Dendritic cell treated with granulocyte-macrophage colony-stimulating factor and Interleukin-4, amounts not matched to agents 40 ng/mL and 50 ng/mL, for 4 days (primary cell): ENCODE data around the gene KMO.

Experiments used
- H3K27ac Mint-ChIP-seq: one replicate; pipeline ENCODE4 v1.8.0; 2022; ENCODE audit warnings: mild to moderate bottlenecking, mixed read lengths
- H3K27me3 Mint-ChIP-seq: one replicate; pipeline ENCODE4 v1.8.0; 2022; ENCODE audit warnings: mild to moderate bottlenecking, mixed read lengths
- H3K36me3 Mint-ChIP-seq: one replicate; pipeline ENCODE4 v1.8.0; 2022; ENCODE audit warnings: low read depth, mixed read lengths
- H3K4me1 Mint-ChIP-seq: one replicate; pipeline ENCODE4 v1.8.0; 2022; ENCODE audit warnings: low read depth, mixed read lengths
- H3K4me3 Mint-ChIP-seq: one replicate; pipeline ENCODE4 v1.8.0; 2022; ENCODE audit warnings: mild to moderate bottlenecking, moderate library complexity, mixed read lengths
- H3K9me3 Mint-ChIP-seq: one replicate; pipeline ENCODE4 v1.8.0; 2022; ENCODE audit warnings: mixed read lengths
- intact Hi-C: fragments of 100-400 bp; cut with micrococcal nuclease; formaldehyde crosslinking; loops from one replicate; pipeline ENCODE4 v1.15.0; 2022

KMO gene

GRCh38 chr1:241591736-241592135, 59.6 kb downstream of the KMO start:
- Mint-ChIP-seq H3K36me3 (peaks cover 84% of the 10 kb centered on the region), H3K27ac (peak overlapping the region; percentile 77), H3K9me3 (no peaks in the 10 kb centered on the region), H3K27me3 (no peaks in the 10 kb centered on the region), H3K4me1 (peaks cover 49% of the 10 kb centered on the region), H3K4me3 (no peak overlapping the region)
- intact Hi-C loops = no loop called here

- Mint-ChIP-seq H3K27me3 (no peaks in the 10 kb centered on the region), H3K9me3 (no peaks in the 10 kb centered on the region), H3K27ac (peak overlapping the region; percentile 77), H3K36me3 (peaks cover 81% of the 10 kb centered on the region), H3K4me1 (peaks cover 49% of the 10 kb centered on the region), H3K4me3 (no peak overlapping the region)
- intact Hi-C loops = no loop called here
Measured at GRCh38 chr1:241592273-241592958, 60.2 kb downstream of the KMO start.

GRCh38 chr1:241593186-241593585, 61.0 kb downstream of the KMO start:
- Mint-ChIP-seq H3K9me3 (no peaks in the 10 kb centered on the region), H3K36me3 (peaks cover 80% of the 10 kb centered on the region), H3K27ac (peak overlapping the region; percentile 77), H3K4me3 (no peak overlapping the region), H3K27me3 (no peaks in the 10 kb centered on the region), H3K4me1 (peaks cover 49% of the 10 kb centered on the region)
- intact Hi-C loops = no loop called here

GRCh38 chr1:241596633-241597032, 64.5 kb downstream of the KMO start:
- H3K4me3 Mint-ChIP-seq = no peak overlapping the region

GRCh38 chr1:241598249-241598648, 66.1 kb downstream of the KMO start:
- Mint-ChIP-seq H3K36me3 (peaks cover 71% of the 10 kb centered on the region), H3K4me1 (peaks cover 35% of the 10 kb centered on the region), H3K27me3 (no peaks in the 10 kb centered on the region), H3K9me3 (no peaks in the 10 kb centered on the region), H3K27ac (no peak overlapping the region), H3K4me3 (no peak overlapping the region)
- intact Hi-C loops = no loop called here

More at GRCh38 chr1:241596633-241597032, 64.5 kb downstream of the KMO start:
- intact Hi-C loops = no loop called here
- peaks cover 33% of the 10 kb centered on the region for H3K4me1 Mint-ChIP-seq
- no peaks in the 10 kb centered on the region for H3K27me3 Mint-ChIP-seq
- H3K36me3 Mint-ChIP-seq = peaks cover 71% of the 10 kb centered on the region
- H3K9me3 Mint-ChIP-seq = no peaks in the 10 kb centered on the region
- no peak overlapping the region for H3K27ac Mint-ChIP-seq

- Mint-ChIP-seq H3K27ac (peak overlapping the region; percentile 47), H3K4me3 (no peak overlapping the region), H3K4me1 (peaks cover 51% of the 10 kb centered on the region), H3K36me3 (peaks cover 62% of the 10 kb centered on the region), H3K27me3 (no peaks in the 10 kb centered on the region), H3K9me3 (no peaks in the 10 kb centered on the region)
- intact Hi-C loops = no loop called here
Measured at GRCh38 chr1:241600496-241600901, 68.3 kb downstream of the KMO start.

- H3K36me3 Mint-ChIP-seq = peaks cover 57% of the 10 kb centered on the region
- intact Hi-C loops = no loop called here
- no peak overlapping the region for H3K4me3 Mint-ChIP-seq
- H3K4me1 Mint-ChIP-seq = peaks cover 64% of the 10 kb centered on the region
- no peaks in the 10 kb centered on the region for H3K27me3 Mint-ChIP-seq
- peak overlapping the region; percentile 77 for H3K27ac Mint-ChIP-seq
- no peaks in the 10 kb centered on the region for H3K9me3 Mint-ChIP-seq
Measured at GRCh38 chr1:241603731-241604245, 71.6 kb downstream of the KMO start.

- peaks cover 61% of the 10 kb centered on the region for H3K36me3 Mint-ChIP-seq
- H3K4me3 Mint-ChIP-seq = no peak overlapping the region
- H3K4me1 Mint-ChIP-seq = peaks cover 62% of the 10 kb centered on the region
- intact Hi-C loops = no loop called here
- no peaks in the 10 kb centered on the region for H3K27me3 Mint-ChIP-seq
- no peaks in the 10 kb centered on the region for H3K9me3 Mint-ChIP-seq
- peak overlapping the region; percentile 20 for H3K27ac Mint-ChIP-seq
Measured at GRCh38 chr1:241605146-241605805, 73.1 kb downstream of the KMO start.

GRCh38 chr1:241606544-241606943, 74.4 kb downstream of the KMO start:
- Mint-ChIP-seq H3K9me3 (no peaks in the 10 kb centered on the region), H3K27ac (no peak overlapping the region), H3K4me1 (peaks cover 51% of the 10 kb centered on the region), H3K4me3 (no peak overlapping the region), H3K36me3 (peaks cover 48% of the 10 kb centered on the region), H3K27me3 (no peaks in the 10 kb centered on the region)
- intact Hi-C loops = no loop called here

- intact Hi-C loops = no loop called here
- H3K4me3 Mint-ChIP-seq = no peak overlapping the region
- H3K27ac Mint-ChIP-seq = peak overlapping the region; percentile 28
- peaks cover 39% of the 10 kb centered on the region for H3K36me3 Mint-ChIP-seq
- H3K4me1 Mint-ChIP-seq = peaks cover 43% of the 10 kb centered on the region
- no peaks in the 10 kb centered on the region for H3K9me3 Mint-ChIP-seq
- no peaks in the 10 kb centered on the region for H3K27me3 Mint-ChIP-seq
Measured at GRCh38 chr1:241607497-241607896, 75.3 kb downstream of the KMO start.

GRCh38 chr1:241608379-241609033, 76.3 kb downstream of the KMO start:
- intact Hi-C loops = no loop called here
- Mint-ChIP-seq H3K4me3 (no peak overlapping the region), H3K36me3 (peaks cover 28% of the 10 kb centered on the region), H3K27ac (no peak overlapping the region), H3K4me1 (peaks cover 38% of the 10 kb centered on the region), H3K9me3 (no peaks in the 10 kb centered on the region), H3K27me3 (no peaks in the 10 kb centered on the region)

GRCh38 chr1:241610056-241610815, 78.1 kb downstream of the KMO start:
- peaks cover 34% of the 10 kb centered on the region for H3K4me1 Mint-ChIP-seq
- no peak overlapping the region for H3K27ac Mint-ChIP-seq
- H3K9me3 Mint-ChIP-seq = no peaks in the 10 kb centered on the region
- peaks cover 20% of the 10 kb centered on the region for H3K36me3 Mint-ChIP-seq
- no peak overlapping the region for H3K4me3 Mint-ChIP-seq
- H3K27me3 Mint-ChIP-seq = no peaks in the 10 kb centered on the region
- intact Hi-C loops = loop anchor here (2.0 to 5.0 kb wide), 2 partner anchors 78 to 225 kb away; partner anchors contain the start of gene KMO

GRCh38 chr1:241611063-241611462, 78.9 kb downstream of the KMO start:
- H3K36me3 Mint-ChIP-seq = peaks cover 21% of the 10 kb centered on the region

More at GRCh38 chr1:241611063-241611462, 78.9 kb downstream of the KMO start:
- no peak overlapping the region for H3K4me3 Mint-ChIP-seq
- intact Hi-C loops = loop anchor here (1.0 to 5.0 kb wide), 3 partner anchors 16 to 224 kb away; partner anchors contain the start of gene KMO
- no peak overlapping the region for H3K27ac Mint-ChIP-seq
- peaks cover 33% of the 10 kb centered on the region for H3K4me1 Mint-ChIP-seq
- H3K9me3 Mint-ChIP-seq = no peaks in the 10 kb centered on the region
- no peaks in the 10 kb centered on the region for H3K27me3 Mint-ChIP-seq
